Measurements from ENCODE around the gene NAGLU.

The NAGLU gene

GRCh38 chr17:42560246-42560645 is 24.2 kb downstream of the NAGLU start:
- no peak for TF ChIP-seq CTCF (IDR thresholded peaks at IDR 0.05)

DNA sequence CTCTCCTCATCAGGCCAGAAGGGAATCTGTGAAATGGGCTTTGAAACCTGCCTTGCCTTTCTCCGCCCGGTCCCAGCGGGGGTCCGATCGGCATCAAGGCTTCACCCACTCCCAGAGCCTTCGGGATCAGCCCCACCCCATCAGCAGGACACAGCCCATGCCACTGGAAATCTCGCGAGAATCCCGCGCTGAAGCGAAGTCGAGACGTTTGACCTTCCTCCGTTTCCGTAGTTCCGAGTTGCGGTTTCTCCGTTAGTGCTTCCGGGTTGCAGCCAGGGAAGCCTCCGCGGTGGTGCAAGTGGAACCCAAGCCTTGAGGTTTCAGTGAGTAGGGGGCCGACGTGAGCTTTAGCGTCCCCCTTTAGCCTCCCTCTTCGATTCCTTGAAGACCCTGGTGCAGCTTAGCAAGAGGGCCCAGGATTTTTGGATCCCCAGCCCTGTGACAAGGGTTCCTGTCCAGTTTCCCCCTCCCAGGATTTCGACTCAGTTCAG is 25.9 kb downstream of the NAGLU start, which contains the start of gene COASY:
Gene COASY, plus strand, starts transcription at position 252 of the 491 bp plus-strand sequence. CDS start 475 bp downstream, outside the sequence.
- no peak for TF ChIP-seq CTCF (IDR thresholded peaks at IDR 0.05)

DNA sequence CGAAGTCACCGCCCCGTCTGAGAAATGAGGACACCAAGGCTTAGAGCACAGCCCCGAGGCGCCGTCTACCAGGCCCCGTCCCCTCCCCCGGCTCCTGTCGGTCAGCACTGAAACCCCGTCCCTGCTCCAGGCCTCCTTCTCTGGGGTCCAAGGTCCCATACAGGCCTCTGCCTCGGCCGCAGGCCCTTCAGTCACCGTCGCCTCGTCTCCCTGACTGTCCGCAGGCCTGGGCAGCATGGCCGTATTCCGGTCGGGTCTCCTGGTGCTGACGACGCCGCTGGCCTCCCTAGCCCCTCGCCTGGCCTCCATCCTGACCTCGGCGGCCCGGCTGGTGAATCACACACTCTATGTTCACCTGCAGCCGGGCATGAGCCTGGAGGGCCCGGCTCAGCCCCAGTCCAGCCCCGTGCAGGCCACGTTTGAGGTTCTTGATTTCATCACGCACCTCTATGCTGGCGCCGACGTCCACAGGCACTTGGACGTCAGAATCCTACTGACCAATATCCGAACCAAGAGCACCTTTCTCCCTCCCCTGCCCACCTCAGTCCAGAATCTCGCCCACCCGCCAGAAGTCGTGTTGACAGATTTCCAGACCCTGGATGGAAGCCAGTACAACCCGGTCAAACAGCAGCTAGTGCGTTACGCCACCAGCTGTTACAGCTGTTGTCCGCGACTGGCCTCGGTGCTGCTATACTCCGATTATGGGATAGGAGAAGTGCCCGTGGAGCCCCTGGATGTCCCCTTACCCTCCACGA is 26.5 kb downstream of the NAGLU start:
- no peak for TF ChIP-seq CTCF (IDR thresholded peaks at IDR 0.05)

- no peak for TF ChIP-seq CTCF (IDR thresholded peaks at IDR 0.05)
Observed at GRCh38 chr17:42563143-42563509, 27.1 kb downstream of the NAGLU start.

- TF ChIP-seq CTCF (IDR thresholded peaks at IDR 0.05) = no peak
Observed at GRCh38 chr17:42563543-42563942, 27.5 kb downstream of the NAGLU start.

DNA sequence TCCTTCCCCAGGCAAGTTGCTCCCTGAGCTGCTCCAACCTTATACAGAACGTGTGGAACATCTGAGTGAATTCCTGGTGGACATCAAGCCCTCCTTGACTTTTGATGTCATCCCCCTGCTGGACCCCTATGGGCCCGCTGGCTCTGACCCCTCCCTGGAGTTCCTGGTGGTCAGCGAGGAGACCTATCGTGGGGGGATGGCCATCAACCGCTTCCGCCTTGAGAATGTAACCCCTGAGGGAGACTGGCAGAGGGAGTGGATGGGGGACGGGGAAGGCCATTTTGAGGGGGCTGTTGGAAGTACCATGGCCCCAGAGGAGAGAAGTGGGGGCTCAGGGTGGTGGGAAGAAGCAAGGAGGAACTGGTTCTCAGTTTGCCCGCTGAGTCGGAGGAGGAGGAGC is 27.9 kb downstream of the NAGLU start:
- no peak for TF ChIP-seq CTCF (IDR thresholded peaks at IDR 0.05)

- TF ChIP-seq CTCF (IDR thresholded peaks at IDR 0.05) = no peak
Observed at GRCh38 chr17:42564815-42565522, 28.9 kb downstream of the NAGLU start.

Measured in LNCAP (cell line).